CD4-positive, alpha-beta memory T cell (primary cell): ENCODE measurements around the gene BNIP2. TPM values are rescaled to one million over a fixed set of nuclear protein-coding genes. Genes with fewer than 3 reads are reported as not detected.

Experiments used
- CTCF ChIA-PET: fragments of 350-600 bp; sonication (Branson Sonifier 250); formaldehyde crosslinking; loops from one replicate; lab custom pipeline; 2021; ENCODE audit warnings: inconsistent platforms; ENCODE audit not compliant: partially characterized antibody; lab: Charles Lee
- POLR2A ChIA-PET: fragments of 350-600 bp; sonication (Branson Sonifier 250); formaldehyde crosslinking; loops from one replicate; lab custom pipeline; 2021; ENCODE audit not compliant: partially characterized antibody; lab: Charles Lee
- DNase-seq, 5 donors: peaks; one replicate each; pipeline versions ENCODE4 v3.0.0 to v3.0.0-alpha.2; 2020 to 2022; ENCODE audit warnings: mixed read lengths in 1 of 5
- H3K27ac ChIP-seq: one replicate; pipeline ENCODE4 v1.7.0; 2013; ENCODE audit warnings: low read depth, low read length
- H3K27me3 ChIP-seq: 2 replicates; pipeline ENCODE4 v1.7.0; 2013; ENCODE audit warnings: mild to moderate bottlenecking, low read length, moderate library complexity; ENCODE audit not compliant: insufficient read depth
- H3K36me3 ChIP-seq: 2 replicates; pipeline ENCODE4 v1.7.0; 2013; ENCODE audit warnings: mild to moderate bottlenecking, low read length, moderate library complexity; ENCODE audit not compliant: insufficient read depth
- H3K4me1 ChIP-seq: 2 replicates; pipeline ENCODE4 v1.7.0; 2013; ENCODE audit warnings: mild to moderate bottlenecking, low read length, moderate library complexity; ENCODE audit not compliant: insufficient read depth
- H3K4me3 ChIP-seq, 2 donors: one replicate each; pipeline ENCODE4 v1.7.0; 2013; ENCODE audit warnings: low read length in 2 of 2, mild to moderate bottlenecking in 1 of 2
- H3K9me3 ChIP-seq, 2 donors: one replicate each; pipeline ENCODE4 v1.7.0; 2013; ENCODE audit warnings: low read length in 2 of 2, control low read depth in 1 of 2; ENCODE audit not compliant: control insufficient read depth in 1 of 2
- H3K27ac Mint-ChIP-seq, 7 donors: one replicate each; pipeline ENCODE4 v1.8.0; 2020 to 2021; ENCODE audit warnings: mixed read lengths in 7 of 7, mild to moderate bottlenecking in 6 of 7, inconsistent platforms in 3 of 7, moderate library complexity in 3 of 7
- H3K27me3 Mint-ChIP-seq, 2 donors: one replicate each; pipeline ENCODE4 v1.8.0; 2020 to 2021; ENCODE audit warnings: mixed read lengths in 2 of 2
- H3K36me3 Mint-ChIP-seq, 2 donors: one replicate each; pipeline ENCODE4 v1.8.0; 2020 to 2021; ENCODE audit warnings: mixed read lengths in 2 of 2, inconsistent platforms in 1 of 2, mild to moderate bottlenecking in 1 of 2
- H3K4me1 Mint-ChIP-seq, 4 donors: one replicate each; pipeline ENCODE4 v1.8.0; 2020 to 2021; ENCODE audit warnings: mixed read lengths in 4 of 4, mild to moderate bottlenecking in 1 of 4
- H3K4me3 Mint-ChIP-seq, 8 donors: one replicate each; pipeline ENCODE4 v1.8.0; 2020 to 2021; ENCODE audit warnings: mixed read lengths in 8 of 8, mild to moderate bottlenecking in 7 of 8, moderate library complexity in 6 of 8, inconsistent platforms in 3 of 8
- H3K9me3 Mint-ChIP-seq, 8 donors: one replicate each; pipeline ENCODE4 v1.8.0; 2020 to 2021; ENCODE audit warnings: mixed read lengths in 8 of 8, mild to moderate bottlenecking in 5 of 8, inconsistent platforms in 3 of 8, moderate library complexity in 1 of 8
- intact Hi-C: fragments of 100-400 bp; cut with micrococcal nuclease; formaldehyde crosslinking; loops from one replicate; pipeline ENCODE4 v1.15.1; 2023
- polyA plus RNA-seq, 2 donors: library from polyadenylated mRNA; unstranded; fragments of 300-500 nt; fragmentation: Illumina TruSeq; gene quantifications; one replicate each; pipeline ENCODE4 v1.2.3, GENCODE V29; 2021
- total RNA-seq, 2 experiments: library from RNA; stranded (reverse); gene quantifications; one replicate each; pipeline ENCODE4 v1.2.3, GENCODE V29; 2021

Gene BNIP2
- total and polyA plus RNA-seq, 4 experiments from 2014 or later, result 86.9 to 138 (median 96.6) TPM

GRCh38 chr15:59678620-59679019 lies 10.5 kb downstream of the BNIP2 start:
- ChIA-PET CTCF (no interaction called here), POLR2A (no interaction called here)
- intact Hi-C loops, result no loop called here
- H3K9me3 Mint-ChIP-seq, result no peaks in the 10 kb centered on the region
- H3K27me3 Mint-ChIP-seq, result no peaks in the 10 kb centered on the region
- no peaks in the 10 kb centered on the region for H3K27me3 ChIP-seq
- no peak overlapping the region for H3K4me3 Mint-ChIP-seq
- H3K36me3 Mint-ChIP-seq, result peaks cover 47 to 75% of the 10 kb centered on the region in 2 donors
- H3K27ac ChIP-seq, result no peak overlapping the region
- H3K4me1 Mint-ChIP-seq, result peaks cover 8 to 15% (median 13%) of the 10 kb centered on the region in 4 donors
- H3K4me3 ChIP-seq, result no peak overlapping the region
- no peaks in the 10 kb centered on the region for H3K9me3 ChIP-seq
- no peak overlapping the region for H3K27ac Mint-ChIP-seq
- H3K4me1 ChIP-seq, result peaks cover 7% of the 10 kb centered on the region
- DNase-seq, result no peak
- H3K36me3 ChIP-seq, result peaks cover 63% of the 10 kb centered on the region

DNA sequence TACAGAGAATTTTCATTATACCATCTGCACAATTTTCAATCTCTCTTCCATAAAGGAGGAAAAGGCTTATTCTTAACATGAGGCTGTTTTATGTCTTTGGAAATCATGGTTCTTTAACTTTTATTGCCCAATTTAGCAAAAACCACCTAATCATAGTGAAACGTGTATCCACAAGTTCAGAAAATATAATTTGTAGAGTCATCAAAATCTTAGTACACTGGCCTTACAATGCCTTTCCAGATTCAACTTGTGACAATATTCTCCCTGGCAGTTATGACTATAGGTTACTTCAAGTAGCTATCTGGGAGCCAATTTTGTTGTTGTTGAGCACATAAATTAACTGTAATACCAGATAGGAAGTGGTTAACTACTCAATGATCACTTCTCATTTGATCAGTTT lies 10.9 kb downstream of the BNIP2 start:
- Mint-ChIP-seq H3K36me3 (peaks cover 45 to 77% of the 10 kb centered on the region in 2 donors), H3K27me3 (no peaks in the 10 kb centered on the region), H3K27ac (peak overlapping the region in 1 of 7 donors; percentile 33), H3K4me3 (no peak overlapping the region), H3K4me1 (peaks cover 7 to 12% (median 10%) of the 10 kb centered on the region in 4 donors), H3K9me3 (no peaks in the 10 kb centered on the region)
- ChIA-PET CTCF (no interaction called here), POLR2A (no interaction called here)
- Histone ChIP-seq H3K27ac (no peak overlapping the region), H3K4me1 (peaks cover 4% of the 10 kb centered on the region), H3K9me3 (no peaks in the 10 kb centered on the region), H3K36me3 (peaks cover 63% of the 10 kb centered on the region), H3K4me3 (no peak overlapping the region), H3K27me3 (no peaks in the 10 kb centered on the region)
- intact Hi-C loops, result no loop called here
- DNase-seq, result no peak

GRCh38 chr15:59676565-59676964 lies 12.6 kb downstream of the BNIP2 start:
- Histone ChIP-seq H3K9me3 (no peaks in the 10 kb centered on the region), H3K4me1 (no peaks in the 10 kb centered on the region), H3K4me3 (no peak overlapping the region), H3K27ac (no peak overlapping the region), H3K27me3 (no peaks in the 10 kb centered on the region), H3K36me3 (peaks cover 74% of the 10 kb centered on the region)
- H3K9me3 Mint-ChIP-seq, result no peaks in the 10 kb centered on the region
- H3K27me3 Mint-ChIP-seq, result no peaks in the 10 kb centered on the region
- H3K4me3 Mint-ChIP-seq, result no peak overlapping the region
- no peak for DNase-seq
- ChIA-PET CTCF (no interaction called here), POLR2A (no interaction called here)
- no peak overlapping the region for H3K27ac Mint-ChIP-seq
- intact Hi-C loops, result no loop called here
- peaks cover 4 to 7% (median 5%) of the 10 kb centered on the region in 4 donors for H3K4me1 Mint-ChIP-seq
- peaks cover 47 to 77% of the 10 kb centered on the region in 2 donors for H3K36me3 Mint-ChIP-seq

DNA sequence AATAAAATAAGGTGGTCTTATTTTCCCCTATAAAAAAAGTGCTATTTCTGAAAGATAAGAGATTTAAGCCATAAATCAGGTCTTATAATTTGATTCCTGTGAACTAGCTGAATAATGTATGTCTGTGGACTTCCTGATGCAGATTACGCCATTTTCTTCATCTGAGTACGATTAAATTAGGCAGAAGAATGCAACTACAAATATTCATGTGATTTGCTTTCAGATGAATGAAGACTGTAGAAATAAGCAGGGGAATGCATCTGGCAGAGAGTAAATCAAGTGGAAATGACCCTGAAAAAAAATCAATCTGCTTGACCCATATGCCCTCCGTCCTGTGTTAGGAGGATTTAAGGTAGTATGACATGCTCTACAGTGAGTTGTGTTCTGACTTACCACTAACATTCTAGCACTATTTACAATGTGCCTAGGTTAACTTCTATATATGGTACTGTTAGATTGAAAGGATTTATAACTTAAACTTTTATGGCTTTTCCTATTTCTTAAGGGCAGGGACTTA lies 14.7 kb downstream of the BNIP2 start:
- DNase-seq, result no peak
- POLR2A ChIA-PET, result no interaction called here
- H3K4me3 Mint-ChIP-seq, result no peak overlapping the region
- H3K4me1 Mint-ChIP-seq, result peaks cover 3 to 7% (median 4%) of the 10 kb centered on the region in 4 donors
- peaks cover 72% of the 10 kb centered on the region for H3K36me3 ChIP-seq
- H3K36me3 Mint-ChIP-seq, result peaks cover 52 to 77% of the 10 kb centered on the region in 2 donors
- H3K4me3 ChIP-seq, result no peak overlapping the region
- no peaks in the 10 kb centered on the region for H3K9me3 Mint-ChIP-seq
- intact Hi-C loops, result no loop called here
- no peaks in the 10 kb centered on the region for H3K27me3 Mint-ChIP-seq
- no peaks in the 10 kb centered on the region for H3K4me1 ChIP-seq
- no peak overlapping the region for H3K27ac ChIP-seq
- H3K27me3 ChIP-seq, result no peaks in the 10 kb centered on the region
- CTCF ChIA-PET, result no interaction called here
- no peak overlapping the region for H3K27ac Mint-ChIP-seq
- H3K9me3 ChIP-seq, result no peaks in the 10 kb centered on the region

DNA sequence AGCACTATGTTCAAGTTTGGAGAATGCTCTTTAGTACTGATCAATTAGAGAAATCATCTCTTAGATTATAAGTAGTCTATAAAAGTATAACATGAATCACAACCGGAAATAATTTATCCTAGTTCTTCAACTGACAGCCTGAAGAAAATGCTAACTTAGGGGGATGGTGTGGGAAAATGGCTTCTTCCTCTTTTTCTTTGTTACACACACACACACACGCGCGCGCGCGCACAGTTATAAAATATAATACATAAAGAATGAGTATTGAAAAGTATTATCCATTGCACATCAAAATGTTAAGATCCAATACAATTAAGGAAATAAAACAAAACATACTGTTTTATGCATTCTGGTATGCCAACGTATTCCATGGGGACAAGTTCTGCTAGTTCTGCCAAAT lies 20.6 kb downstream of the BNIP2 start:
- ChIA-PET POLR2A (no interaction called here), CTCF (interaction anchor here (1.5 kb wide), 1 partner anchor 23 kb away, joined by 4 read pairs; no protein-coding TSS in a partner anchor)
- H3K9me3 Mint-ChIP-seq, result no peaks in the 10 kb centered on the region
- DNase-seq, result no peak
- H3K4me1 Mint-ChIP-seq, result no peaks in the 10 kb centered on the region
- Histone ChIP-seq H3K4me1 (no peaks in the 10 kb centered on the region), H3K4me3 (no peak overlapping the region), H3K27ac (no peak overlapping the region), H3K27me3 (no peaks in the 10 kb centered on the region), H3K36me3 (peaks cover 56% of the 10 kb centered on the region), H3K9me3 (no peaks in the 10 kb centered on the region)
- H3K36me3 Mint-ChIP-seq, result peaks cover 35 to 54% of the 10 kb centered on the region in 2 donors
- H3K27ac Mint-ChIP-seq, result no peak overlapping the region
- intact Hi-C loops, result no loop called here
- no peak overlapping the region for H3K4me3 Mint-ChIP-seq
- H3K27me3 Mint-ChIP-seq, result no peaks in the 10 kb centered on the region

DNA sequence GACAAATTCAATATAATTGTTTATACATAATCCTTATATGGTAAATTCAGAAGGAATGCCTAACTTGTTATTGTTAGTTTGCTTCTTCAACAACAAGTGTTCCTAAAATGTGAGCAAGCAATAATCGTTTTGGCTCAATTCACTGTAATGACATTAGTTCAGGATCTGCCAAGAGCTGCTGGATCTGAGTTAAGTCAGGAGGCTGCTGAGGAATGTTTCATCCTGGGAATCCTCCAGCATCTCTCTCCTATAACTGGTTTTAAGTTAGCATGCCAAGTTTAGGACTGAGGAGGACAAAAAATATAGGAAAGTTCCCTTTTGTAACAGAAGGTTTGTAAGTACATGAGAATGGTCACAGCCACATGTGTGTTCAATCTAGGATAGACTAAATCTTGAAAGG lies 26.9 kb downstream of the BNIP2 start:
- intact Hi-C loops, result no loop called here
- Mint-ChIP-seq H3K9me3 (no peaks in the 10 kb centered on the region), H3K27me3 (no peaks in the 10 kb centered on the region), H3K4me3 (no peak overlapping the region), H3K4me1 (peaks cover 6 to 11% (median 9%) of the 10 kb centered on the region in 4 donors), H3K27ac (peak overlapping the region in 1 of 7 donors; percentile 59), H3K36me3 (peaks cover 17 to 44% of the 10 kb centered on the region in 2 donors)
- Histone ChIP-seq H3K4me3 (no peak overlapping the region), H3K36me3 (peaks cover 27% of the 10 kb centered on the region), H3K27me3 (no peaks in the 10 kb centered on the region), H3K9me3 (no peaks in the 10 kb centered on the region), H3K27ac (no peak overlapping the region), H3K4me1 (peaks cover 7% of the 10 kb centered on the region)
- POLR2A ChIA-PET, result no interaction called here
- DNase-seq, result no peak
- CTCF ChIA-PET, result no interaction called here

DNA sequence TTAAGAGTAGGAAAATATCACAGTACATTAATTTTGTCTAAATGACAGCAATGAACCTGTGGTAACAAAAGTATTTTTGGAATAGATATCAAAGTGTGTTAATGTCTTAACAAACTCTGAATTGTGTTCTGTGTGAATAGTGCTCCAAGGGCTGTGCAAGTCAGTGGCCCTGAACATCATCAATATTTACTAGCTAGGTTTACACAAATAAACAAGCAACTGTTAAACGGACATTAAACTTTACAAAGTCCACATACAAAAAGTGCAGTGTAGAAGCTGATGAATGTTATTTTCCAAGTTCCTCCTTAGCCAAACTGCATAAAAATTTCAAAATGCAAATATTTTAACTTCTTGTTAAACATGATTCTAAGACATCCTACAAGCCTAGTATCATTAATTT lies 29.8 kb downstream of the BNIP2 start:
- intact Hi-C loops, result no loop called here
- peak overlapping the region in 3 of 7 donors; percentile 20 to 53 (median 52) for H3K27ac Mint-ChIP-seq
- peak overlapping the region in 4 of 8 donors; percentile 29 to 72 (median 36) for H3K4me3 Mint-ChIP-seq
- peaks cover 6 to 11% (median 9%) of the 10 kb centered on the region in 4 donors for H3K4me1 Mint-ChIP-seq
- H3K36me3 Mint-ChIP-seq, result peaks cover 13 to 42% of the 10 kb centered on the region in 2 donors
- no peak overlapping the region for H3K27ac ChIP-seq
- H3K36me3 ChIP-seq, result peaks cover 21% of the 10 kb centered on the region
- no peaks in the 10 kb centered on the region for H3K9me3 Mint-ChIP-seq
- DNase-seq, result no peak
- no peaks in the 10 kb centered on the region for H3K27me3 Mint-ChIP-seq
- H3K4me1 ChIP-seq, result peaks cover 29% of the 10 kb centered on the region
- ChIA-PET POLR2A (interaction anchor here (0.6 kb wide), 1 partner anchor 30 kb away, joined by 3 read pairs; the partner anchor contains the start of gene BNIP2), CTCF (no interaction called here)
- H3K27me3 ChIP-seq, result no peaks in the 10 kb centered on the region
- H3K9me3 ChIP-seq, result no peaks in the 10 kb centered on the region
- no peak overlapping the region for H3K4me3 ChIP-seq
